Measurements from ENCODE around the gene CADM1.

GRCh38 chr11:115267238-115267781 lies 236.9 kb downstream of the CADM1 start:
- no peak for TF ChIP-seq CTCF (IDR thresholded peaks at IDR 0.05; ENCODE audit: poor library complexity)
- no peak for TF ChIP-seq EZH2 (IDR thresholded peaks at IDR 0.05; ENCODE audit: borderline replicate concordance)
- no peak for TF ChIP-seq EZH2phosphoT487 (IDR thresholded peaks at IDR 0.05; ENCODE audit: low read depth, severe bottlenecking, unreplicated experiment)
